Lower leg skin (tissue), 3 donors: ENCODE results near the gene GPS1.

Experiments used
- CTCF ChIP-seq, 3 donors: fragments of 450-650 bp; IDR thresholded peaks; one replicate each; pipeline ENCODE4 v1.5.1; 2016; ENCODE audit warnings: antibody characterized with exemption in 3 of 3, mild to moderate bottlenecking in 3 of 3, moderate library complexity in 2 of 3
- POLR2A ChIP-seq, 2 donors: fragments of 450-650 bp; IDR thresholded peaks; one replicate each; pipeline ENCODE4 v1.6.1; 2016 to 2017; ENCODE audit warnings: antibody characterized with exemption in 2 of 2, mild to moderate bottlenecking in 1 of 2, moderate library complexity in 1 of 2

GRCh38 chr17:82106688-82107305 lies 55.1 kb downstream of the GPS1 start:
- TF ChIP-seq CTCF (IDR thresholded peaks at IDR 0.05) (no peak), POLR2A (IDR thresholded peaks at IDR 0.05) (no peak)
